Activated naive CD8-positive, alpha-beta T cell treated with anti-CD3 and anti-CD28 coated beads for 36 hours (primary cell): ENCODE results near the gene SLC4A2. TPM values are rescaled to one million over a fixed set of nuclear protein-coding genes. Genes with fewer than 3 reads are reported as not detected.

Source experiments
- DNase-seq: peaks from one replicate; pipeline ENCODE4 v3.0.0; 2021
- H3K27ac Mint-ChIP-seq: one replicate; pipeline ENCODE4 v1.8.0; 2022; ENCODE audit warnings: mild to moderate bottlenecking, moderate library complexity, mixed read lengths
- H3K27me3 Mint-ChIP-seq: one replicate; pipeline ENCODE4 v1.8.0; 2022; ENCODE audit warnings: mild to moderate bottlenecking, mixed read lengths
- H3K36me3 Mint-ChIP-seq: one replicate; pipeline ENCODE4 v1.8.0; 2021; ENCODE audit warnings: mild to moderate bottlenecking, mixed read lengths
- H3K4me1 Mint-ChIP-seq: one replicate; pipeline ENCODE4 v1.8.0; 2021; ENCODE audit warnings: mixed read lengths
- H3K4me3 Mint-ChIP-seq: one replicate; pipeline ENCODE4 v1.8.0; 2022; ENCODE audit warnings: mild to moderate bottlenecking, moderate library complexity, mixed read lengths
- H3K9me3 Mint-ChIP-seq: one replicate; pipeline ENCODE4 v1.8.0; 2022; ENCODE audit warnings: mixed read lengths
- total RNA-seq, 2 experiments: library from RNA; stranded (reverse); gene quantifications; one replicate each; pipeline ENCODE4 v1.2.3, GENCODE V29; 2021

SLC4A2 gene
- total RNA-seq, 2 experiments from 2014 or later: 66.5 to 69.1 TPM

DNA sequence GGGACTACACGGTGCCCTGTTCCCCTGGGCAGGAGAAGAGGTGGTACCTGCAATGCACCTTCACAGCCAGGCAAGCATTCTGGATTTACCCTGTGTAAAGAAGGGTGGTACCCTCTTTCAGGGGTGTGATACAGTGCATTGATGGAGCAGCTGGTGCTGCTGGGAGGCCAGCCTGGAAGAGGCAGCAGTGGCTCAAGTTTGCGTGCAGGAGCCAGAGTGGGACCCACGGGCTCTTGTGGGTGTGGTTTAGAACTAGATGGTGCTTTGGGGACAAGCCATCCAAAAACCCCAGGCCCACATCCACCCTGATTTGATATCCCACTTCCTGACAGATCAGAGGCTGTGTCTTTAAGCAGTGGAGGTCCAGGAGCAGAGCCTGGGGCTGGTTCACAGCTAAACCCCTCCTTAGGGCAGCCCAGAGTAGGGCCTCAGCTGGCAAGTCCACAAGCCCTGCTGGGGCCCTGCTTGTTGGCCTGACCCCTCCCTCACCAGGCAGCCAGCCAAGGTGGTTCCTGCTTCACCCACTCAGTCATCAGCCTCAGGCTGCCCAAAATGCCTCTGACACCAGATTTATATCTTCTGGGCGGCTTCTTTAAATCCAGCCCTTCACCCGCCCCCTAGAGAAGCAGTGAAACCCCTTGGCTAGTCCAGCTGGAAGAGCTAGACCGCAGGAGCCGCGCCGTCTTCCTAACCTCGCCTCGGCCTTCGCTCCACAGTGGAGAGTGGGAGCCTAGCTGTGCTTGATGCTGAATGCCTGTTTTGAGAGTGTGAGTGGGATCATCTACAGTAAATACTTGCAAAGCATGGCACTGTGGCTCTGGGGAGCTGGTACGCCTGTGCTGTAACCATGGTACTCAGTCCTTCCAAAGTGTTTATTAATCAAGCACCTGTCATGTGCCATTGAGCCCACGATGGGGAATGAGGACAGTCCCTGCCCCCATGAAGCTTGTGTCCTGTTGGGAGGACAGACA is 12.5 kb upstream of the SLC4A2 start:
- no peaks in the 10 kb centered on the region for H3K4me1 Mint-ChIP-seq
- no peaks in the 10 kb centered on the region for H3K9me3 Mint-ChIP-seq
- H3K27ac Mint-ChIP-seq: no peak overlapping the region
- peaks cover 2% of the 10 kb centered on the region for H3K36me3 Mint-ChIP-seq
- H3K27me3 Mint-ChIP-seq: no peaks in the 10 kb centered on the region
- H3K4me3 Mint-ChIP-seq: no peak overlapping the region
- no peak for DNase-seq

DNA sequence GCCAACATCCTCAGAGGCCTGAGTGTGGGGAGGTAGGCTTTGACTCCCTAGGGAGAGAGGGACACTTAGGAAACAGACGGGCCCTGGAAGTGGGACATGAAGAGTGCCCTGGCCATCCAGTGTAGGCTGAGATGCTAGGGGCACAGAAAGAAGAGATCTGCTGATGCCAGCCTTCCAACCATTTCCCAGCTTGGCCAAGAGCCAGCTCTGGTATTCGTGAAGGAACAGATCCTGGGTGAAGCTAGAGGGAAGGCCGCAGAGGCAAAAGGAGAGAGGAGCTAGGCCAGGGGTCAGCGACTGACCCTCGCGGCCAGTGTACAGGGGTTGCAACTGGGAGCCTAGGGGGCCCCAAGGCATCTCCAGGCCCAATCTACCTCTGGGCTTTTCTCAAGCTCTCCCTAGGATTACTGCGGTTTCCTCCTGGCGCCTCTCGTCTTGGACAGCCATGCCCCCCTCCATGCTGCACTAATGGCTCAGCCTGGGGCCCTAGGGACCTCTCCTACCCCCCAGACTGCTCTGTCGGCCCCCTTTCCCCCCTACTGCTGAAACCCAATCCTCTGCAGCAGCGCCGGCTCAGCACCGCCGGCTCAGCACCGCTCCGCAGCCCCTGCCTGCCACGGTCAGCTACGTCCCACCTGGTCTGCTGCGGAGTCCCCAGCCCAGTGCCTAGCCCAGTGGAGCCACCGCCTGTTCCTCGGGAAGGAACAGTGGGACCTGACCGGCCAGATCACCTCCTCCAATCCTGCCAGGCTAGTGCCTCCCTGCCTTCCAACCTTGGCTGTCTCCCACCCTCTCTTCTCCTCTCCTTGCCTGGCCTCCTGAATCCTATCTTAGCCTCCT is 11.2 kb upstream of the SLC4A2 start, which contains the start of gene ASIC3:
Gene ASIC3, plus strand, starts transcription at position 556 of the 840 bp plus-strand sequence. CDS start 355 bp downstream, outside the sequence.
- no peaks in the 10 kb centered on the region for H3K36me3 Mint-ChIP-seq
- H3K27me3 Mint-ChIP-seq: no peaks in the 10 kb centered on the region
- H3K4me3 Mint-ChIP-seq: no peak within 1 kb of the TSS
- H3K9me3 Mint-ChIP-seq: no peaks in the 10 kb centered on the region
- H3K4me1 Mint-ChIP-seq: no peaks in the 10 kb centered on the region
- no peak for DNase-seq
- no peak within 1 kb of the TSS for H3K27ac Mint-ChIP-seq

DNA sequence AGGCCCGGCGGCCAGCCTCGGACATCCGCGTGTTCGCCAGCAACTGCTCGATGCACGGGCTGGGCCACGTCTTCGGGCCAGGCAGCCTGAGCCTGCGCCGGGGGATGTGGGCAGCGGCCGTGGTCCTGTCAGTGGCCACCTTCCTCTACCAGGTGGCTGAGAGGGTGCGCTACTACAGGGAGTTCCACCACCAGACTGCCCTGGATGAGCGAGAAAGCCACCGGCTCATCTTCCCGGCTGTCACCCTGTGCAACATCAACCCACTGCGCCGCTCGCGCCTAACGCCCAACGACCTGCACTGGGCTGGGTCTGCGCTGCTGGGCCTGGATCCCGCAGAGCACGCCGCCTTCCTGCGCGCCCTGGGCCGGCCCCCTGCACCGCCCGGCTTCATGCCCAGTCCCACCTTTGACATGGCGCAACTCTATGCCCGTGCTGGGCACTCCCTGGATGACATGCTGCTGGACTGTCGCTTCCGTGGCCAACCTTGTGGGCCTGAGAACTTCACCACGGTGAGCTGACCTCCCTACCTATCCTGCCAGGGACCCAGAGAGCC is 10.4 kb upstream of the SLC4A2 start:
- Mint-ChIP-seq H3K36me3 (no peaks in the 10 kb centered on the region), H3K4me3 (no peak overlapping the region), H3K27ac (no peak overlapping the region), H3K4me1 (no peaks in the 10 kb centered on the region), H3K27me3 (no peaks in the 10 kb centered on the region), H3K9me3 (no peaks in the 10 kb centered on the region)
- no peak for DNase-seq

DNA sequence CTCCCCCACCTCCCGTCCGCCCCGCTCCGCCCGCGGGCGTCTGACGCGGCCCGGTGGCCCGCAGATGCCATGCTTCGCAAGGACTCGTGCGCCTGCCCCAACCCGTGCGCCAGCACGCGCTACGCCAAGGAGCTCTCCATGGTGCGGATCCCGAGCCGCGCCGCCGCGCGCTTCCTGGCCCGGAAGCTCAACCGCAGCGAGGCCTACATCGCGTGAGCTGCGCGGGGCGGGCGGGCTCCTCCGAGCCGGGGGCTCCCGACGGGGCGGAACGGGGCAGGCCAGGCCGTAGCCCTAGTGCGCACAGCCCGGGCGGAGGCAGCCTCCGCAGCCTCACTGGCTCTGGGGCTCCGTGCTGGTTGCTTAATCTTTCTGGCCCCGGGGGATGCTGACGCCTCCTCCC is 8.3 kb upstream of the SLC4A2 start:
- H3K36me3 Mint-ChIP-seq: no peaks in the 10 kb centered on the region
- no peaks in the 10 kb centered on the region for H3K27me3 Mint-ChIP-seq
- H3K27ac Mint-ChIP-seq: no peak overlapping the region
- H3K9me3 Mint-ChIP-seq: no peaks in the 10 kb centered on the region
- no peak overlapping the region for H3K4me3 Mint-ChIP-seq
- DNase-seq: peak; percentile 74
- no peaks in the 10 kb centered on the region for H3K4me1 Mint-ChIP-seq

DNA sequence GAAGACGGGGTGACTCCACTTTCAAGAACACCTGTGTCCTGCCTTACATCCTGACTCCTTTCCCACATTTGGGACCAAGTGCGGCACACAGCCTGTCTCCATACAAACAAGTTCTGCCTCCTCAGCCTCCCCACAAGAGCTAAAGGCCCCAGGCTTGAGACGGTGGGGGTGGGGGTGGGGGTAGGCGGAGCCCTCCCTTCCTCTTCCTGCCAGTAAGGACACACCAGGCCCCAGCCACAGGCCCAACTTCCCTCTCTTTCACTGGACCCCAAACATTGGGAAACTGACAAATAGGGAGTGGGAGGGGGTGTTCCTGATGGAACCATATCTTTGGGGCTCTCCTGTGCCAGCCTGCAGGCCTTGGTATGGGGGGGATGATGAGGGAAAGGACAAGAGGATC is 6.3 kb upstream of the SLC4A2 start:
- H3K27ac Mint-ChIP-seq: no peak overlapping the region
- no peaks in the 10 kb centered on the region for H3K9me3 Mint-ChIP-seq
- no peaks in the 10 kb centered on the region for H3K27me3 Mint-ChIP-seq
- no peaks in the 10 kb centered on the region for H3K36me3 Mint-ChIP-seq
- H3K4me3 Mint-ChIP-seq: no peak overlapping the region
- H3K4me1 Mint-ChIP-seq: peaks cover 11% of the 10 kb centered on the region
- DNase-seq: no peak

DNA sequence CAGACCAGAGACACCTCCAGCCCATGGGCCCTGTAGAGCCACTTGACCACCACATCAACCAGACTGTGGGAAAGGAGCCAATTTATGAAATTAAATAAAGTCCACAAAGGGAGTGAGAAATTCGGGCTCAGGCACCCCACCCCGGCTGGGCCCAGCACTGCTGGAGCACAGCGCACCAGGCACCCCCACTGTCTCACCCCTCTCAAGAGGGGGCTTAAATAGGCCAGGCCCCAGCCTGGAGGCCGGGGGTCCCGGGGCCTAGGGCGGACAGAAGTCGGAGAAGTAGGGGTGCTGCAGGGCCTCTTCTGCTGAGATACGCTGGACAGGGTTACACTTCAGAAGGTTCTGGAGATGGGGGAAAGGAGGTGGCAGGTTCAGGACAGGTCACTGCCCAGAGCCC is 5.6 kb upstream of the SLC4A2 start:
- Mint-ChIP-seq H3K36me3 (no peaks in the 10 kb centered on the region), H3K4me3 (no peak overlapping the region), H3K4me1 (peaks cover 14% of the 10 kb centered on the region), H3K27ac (no peak overlapping the region), H3K27me3 (no peaks in the 10 kb centered on the region), H3K9me3 (no peaks in the 10 kb centered on the region)
- no peak for DNase-seq

DNA sequence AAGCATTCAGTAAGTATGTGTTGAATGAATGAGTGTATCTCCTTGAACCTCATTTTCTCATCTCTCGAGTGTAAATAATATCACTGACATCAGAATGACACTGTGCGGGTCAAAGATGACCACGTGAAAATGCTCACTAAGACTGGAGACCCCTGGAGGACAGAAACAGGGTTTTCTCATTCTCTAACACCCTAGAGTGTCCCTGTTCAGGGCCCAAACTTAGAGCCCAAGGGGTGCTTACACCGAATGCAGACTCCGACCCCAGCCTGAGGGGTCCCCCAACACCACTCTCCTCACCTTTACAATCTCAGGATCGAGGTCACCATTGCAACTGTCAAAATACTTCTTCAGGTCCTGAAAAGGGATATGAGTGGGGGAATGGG is 3.1 kb upstream of the SLC4A2 start:
- Mint-ChIP-seq H3K27ac (no peak overlapping the region), H3K27me3 (no peaks in the 10 kb centered on the region)

DNA sequence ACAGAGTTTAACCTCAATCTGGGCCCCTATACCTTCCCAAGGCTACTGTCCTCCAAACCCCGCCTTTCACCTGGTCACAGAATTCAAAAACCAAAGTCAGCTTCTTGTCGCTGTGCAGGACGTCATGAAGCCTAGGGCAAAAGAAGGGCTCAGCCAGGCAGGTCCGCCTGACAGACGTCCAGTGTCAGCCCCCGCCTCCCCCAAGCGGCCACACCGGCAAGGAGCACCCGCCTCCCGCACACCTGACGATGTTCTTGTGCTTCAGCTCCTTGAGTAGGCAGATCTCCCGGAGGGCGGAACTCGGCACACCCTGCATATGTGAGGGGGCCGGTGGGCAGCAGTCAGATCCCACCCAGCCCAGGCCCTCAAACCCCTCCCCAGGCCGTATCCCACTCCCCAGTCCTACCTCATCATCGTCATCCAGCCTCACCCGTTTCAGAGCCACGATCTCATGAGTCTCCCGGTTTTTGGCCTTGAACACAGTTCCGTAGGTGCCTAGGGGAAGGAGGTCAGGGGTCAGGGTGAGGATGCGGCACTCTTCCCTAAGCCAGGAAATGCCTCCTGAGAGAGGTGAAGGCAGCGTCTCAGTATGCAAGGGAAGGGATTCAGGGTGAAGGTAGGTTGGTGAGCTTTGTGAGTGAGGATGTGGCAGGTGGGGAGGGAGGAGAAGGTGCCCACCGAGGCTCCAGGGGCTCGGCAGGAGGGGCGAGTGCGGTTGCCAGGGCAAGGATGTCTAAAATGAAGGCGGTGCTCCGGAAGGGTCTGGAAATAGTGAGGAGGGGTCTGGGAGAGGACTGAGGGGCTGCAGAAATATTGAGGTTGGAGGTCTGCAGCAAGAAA is 2.5 kb upstream of the SLC4A2 start:
- DNase-seq: no peak
- peaks cover 30% of the 10 kb centered on the region for H3K4me1 Mint-ChIP-seq
- peak overlapping the region; percentile 92 for H3K27ac Mint-ChIP-seq
- H3K36me3 Mint-ChIP-seq: peaks cover 2% of the 10 kb centered on the region
- H3K9me3 Mint-ChIP-seq: no peaks in the 10 kb centered on the region
- H3K27me3 Mint-ChIP-seq: no peaks in the 10 kb centered on the region
- peak overlapping the region; percentile 94 for H3K4me3 Mint-ChIP-seq

More for the DNA sequence above, 3.1 kb upstream of the SLC4A2 start:
- no peak for DNase-seq
- Mint-ChIP-seq H3K9me3 (no peaks in the 10 kb centered on the region), H3K4me1 (peaks cover 26% of the 10 kb centered on the region), H3K36me3 (no peaks in the 10 kb centered on the region), H3K4me3 (peak overlapping the region; percentile 94)

DNA sequence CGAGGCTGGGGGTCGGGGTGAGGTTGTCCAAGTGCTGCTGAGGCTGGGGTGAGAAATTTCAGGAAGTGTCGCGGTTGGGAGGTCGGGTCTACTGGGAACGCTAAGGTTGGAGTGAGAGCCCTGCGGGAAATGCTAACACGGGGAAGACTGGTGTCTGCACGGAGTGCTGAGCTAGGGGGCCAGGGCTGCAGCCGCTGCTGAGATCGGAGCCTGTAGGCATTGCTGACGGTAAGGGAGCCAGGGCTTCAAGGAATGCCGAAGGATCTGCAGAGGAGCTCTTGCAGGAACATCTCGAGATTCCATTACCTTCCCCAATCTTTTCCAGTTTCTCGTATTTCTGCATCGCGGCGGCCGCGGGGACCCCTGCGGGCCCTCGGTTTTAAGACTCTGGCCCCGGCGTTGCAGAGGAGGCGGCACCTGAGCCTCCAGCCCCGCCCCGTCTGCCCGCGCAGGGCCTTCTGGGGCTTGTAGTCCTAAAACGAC is 1.8 kb upstream of the SLC4A2 start, which contains the start of gene CDK5:
Gene CDK5, minus strand, starts transcription at position 392 of the 483 bp plus-strand sequence. Its CDS starts 49 bp downstream, at position 343.
- Mint-ChIP-seq H3K27ac (peak within 1 kb of the TSS; percentile 92), H3K4me3 (peak within 1 kb of the TSS; percentile 94), H3K36me3 (peaks cover 2% of the 10 kb centered on the region), H3K9me3 (no peaks in the 10 kb centered on the region), H3K4me1 (peaks cover 30% of the 10 kb centered on the region), H3K27me3 (no peaks in the 10 kb centered on the region)
- DNase-seq: no peak

DNA sequence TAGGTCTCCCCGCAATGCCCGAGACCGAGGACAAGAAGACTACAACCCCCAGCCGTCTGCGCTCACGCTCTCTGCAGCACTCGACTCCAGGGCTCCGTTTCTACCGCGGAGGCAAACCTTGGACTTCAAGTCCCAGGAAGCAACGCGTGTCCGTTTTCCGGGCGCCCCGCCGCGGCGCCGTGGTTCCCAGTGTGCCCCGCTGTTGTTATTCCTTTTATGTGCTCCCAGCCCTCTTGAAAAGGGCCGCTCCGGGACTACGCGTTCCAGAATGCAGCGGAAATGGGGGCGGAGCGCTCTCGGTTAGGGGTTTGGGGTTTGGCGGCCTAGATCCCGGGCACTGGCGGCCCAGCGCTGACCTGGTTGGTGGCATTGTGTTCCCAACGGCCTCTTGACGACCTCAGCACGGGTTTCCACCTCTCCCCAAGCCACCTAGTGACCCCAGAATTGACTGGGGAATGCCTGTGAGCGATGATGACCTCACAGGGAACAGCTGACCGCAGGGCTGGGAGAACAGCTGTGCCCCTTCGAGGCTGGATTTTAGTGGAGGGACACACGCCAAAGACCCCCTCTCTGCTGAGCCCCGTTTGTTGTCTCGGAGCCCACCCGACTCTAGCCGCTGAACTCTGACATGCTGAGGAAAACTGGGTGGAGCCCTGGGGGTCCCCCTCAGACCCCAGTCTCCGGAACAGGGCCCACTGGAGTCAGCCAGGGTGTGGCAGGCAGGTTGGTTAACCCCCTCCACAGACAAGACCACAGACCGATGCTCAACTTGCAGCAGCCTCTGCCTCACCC is 1.2 kb upstream of the SLC4A2 start:
- Mint-ChIP-seq H3K4me3 (peak overlapping the region; percentile 94), H3K27me3 (no peaks in the 10 kb centered on the region)
- DNase-seq: peak; percentile 96

DNA sequence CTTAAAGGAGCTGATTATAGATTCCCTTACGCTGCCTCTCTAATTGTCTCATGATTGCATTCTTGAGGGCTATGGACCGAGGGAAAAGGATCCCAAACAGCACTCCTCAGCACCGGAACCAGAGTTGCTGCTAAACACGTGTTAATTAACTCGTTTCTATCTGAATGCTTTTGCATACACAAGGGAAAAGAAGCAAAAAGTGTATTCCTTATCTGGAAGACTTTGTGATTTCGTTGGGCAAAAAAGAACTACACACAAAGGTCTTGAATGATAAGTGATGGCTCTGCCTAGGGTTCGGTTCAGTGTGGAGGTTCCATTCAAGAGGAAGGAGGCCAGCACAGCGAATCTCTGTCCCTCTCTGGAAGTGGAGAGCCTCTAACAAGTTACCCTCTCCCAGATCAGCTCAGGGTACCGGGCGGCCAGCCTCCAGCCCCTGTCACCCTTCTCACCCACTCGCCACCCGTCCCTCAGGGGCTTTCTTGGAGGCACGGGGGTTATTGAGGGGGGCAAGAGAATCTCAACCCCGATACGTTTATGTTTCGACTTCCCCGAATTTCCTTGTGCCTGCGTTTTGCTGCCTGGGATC is 515 bp upstream of the SLC4A2 start:
- H3K9me3 Mint-ChIP-seq: no peaks in the 10 kb centered on the region
- H3K27me3 Mint-ChIP-seq: no peaks in the 10 kb centered on the region
- peak overlapping the region; percentile 92 for H3K27ac Mint-ChIP-seq
- peaks cover 8% of the 10 kb centered on the region for H3K36me3 Mint-ChIP-seq
- no peak for DNase-seq
- peaks cover 32% of the 10 kb centered on the region for H3K4me1 Mint-ChIP-seq
- H3K4me3 Mint-ChIP-seq: peak overlapping the region; percentile 94

More for the DNA sequence above, 1.2 kb upstream of the SLC4A2 start:
- Mint-ChIP-seq H3K36me3 (peaks cover 2% of the 10 kb centered on the region), H3K27ac (peak overlapping the region; percentile 92), H3K9me3 (no peaks in the 10 kb centered on the region), H3K4me1 (peaks cover 30% of the 10 kb centered on the region)

DNA sequence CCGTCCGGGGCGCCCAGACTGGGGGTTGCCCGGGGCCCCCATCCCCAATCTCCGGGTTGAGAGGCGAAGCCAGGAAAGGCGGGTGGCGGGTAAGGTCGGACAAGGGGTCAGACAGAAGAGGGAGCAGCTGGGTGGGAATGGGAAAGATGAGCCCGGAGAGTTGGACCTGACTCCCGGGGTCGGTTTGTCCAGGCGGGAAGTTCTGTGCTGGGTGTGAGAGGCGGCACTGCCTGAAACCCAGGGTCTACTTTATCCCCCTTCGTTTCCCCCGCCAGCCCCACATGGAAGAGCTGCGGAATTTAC is 675 bp downstream of the SLC4A2 start:
- H3K27me3 Mint-ChIP-seq: no peaks in the 10 kb centered on the region
- H3K36me3 Mint-ChIP-seq: peaks cover 10% of the 10 kb centered on the region
- H3K27ac Mint-ChIP-seq: peak overlapping the region; percentile 62
- H3K9me3 Mint-ChIP-seq: no peaks in the 10 kb centered on the region
- peak overlapping the region; percentile 94 for H3K4me3 Mint-ChIP-seq
- peaks cover 32% of the 10 kb centered on the region for H3K4me1 Mint-ChIP-seq
- no peak for DNase-seq

DNA sequence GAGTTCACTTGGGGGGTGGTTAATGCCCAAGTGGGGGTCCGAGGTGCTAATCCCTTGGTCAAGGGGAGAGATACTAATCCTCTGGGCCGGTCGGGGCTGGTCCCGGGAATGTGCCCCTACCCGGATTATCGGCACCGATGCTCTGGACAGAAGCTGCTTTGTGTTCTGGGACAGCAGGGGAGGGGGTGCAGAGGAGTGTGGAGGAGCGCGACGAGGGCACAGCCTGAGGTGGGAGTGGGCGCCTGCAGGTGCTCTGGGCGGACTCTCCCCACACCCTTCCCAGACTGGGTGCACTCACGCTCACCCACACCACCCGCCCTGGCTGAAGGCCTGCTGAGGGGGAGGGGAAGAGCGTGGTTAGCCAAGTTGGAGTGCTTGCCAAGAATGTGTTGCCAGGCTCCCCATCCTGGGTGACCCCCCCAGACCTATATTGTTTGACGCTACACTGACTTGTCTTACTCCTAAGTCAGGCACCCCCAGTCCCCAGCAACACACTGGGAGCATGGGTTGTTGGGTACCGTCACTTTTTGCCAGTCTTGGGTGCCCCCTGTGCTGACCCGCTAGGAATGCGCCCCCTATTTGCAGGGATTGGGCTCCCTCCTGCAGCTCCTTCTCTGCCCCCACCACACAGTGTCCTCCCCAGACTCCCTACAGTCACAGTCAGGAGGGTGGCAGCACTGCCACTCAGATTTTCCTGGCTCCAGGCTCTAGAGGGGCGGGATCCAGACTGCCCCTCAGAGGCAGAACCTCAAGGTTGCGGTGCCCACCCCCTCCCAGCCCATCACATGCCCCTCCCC is 1.2 kb downstream of the SLC4A2 start:
- H3K27ac Mint-ChIP-seq: no peak overlapping the region
- DNase-seq: peak; percentile 18
- no peaks in the 10 kb centered on the region for H3K27me3 Mint-ChIP-seq
- peaks cover 32% of the 10 kb centered on the region for H3K4me1 Mint-ChIP-seq
- no peaks in the 10 kb centered on the region for H3K9me3 Mint-ChIP-seq
- peaks cover 10% of the 10 kb centered on the region for H3K36me3 Mint-ChIP-seq
- peak overlapping the region; percentile 94 for H3K4me3 Mint-ChIP-seq
